Measurements from ENCODE around the gene NRAP.

The NRAP gene

GRCh38 chr10:113573368-113573767, 90.5 kb downstream of the NRAP start:
- no peak for DNase-seq (ENCODE audit: insufficient read length, low spot score)
- no peak for TF ChIP-seq CTCF (IDR thresholded peaks at IDR 0.05; ENCODE audit: insufficient read depth, missing control alignments)
- no peak for FAIRE-seq

- no peak for TF ChIP-seq CTCF (IDR thresholded peaks at IDR 0.05; ENCODE audit: insufficient read depth, missing control alignments)
- DNase-seq (ENCODE audit: insufficient read length, low spot score) (no peak), FAIRE-seq (no peak)
Measured at GRCh38 chr10:113572520-113573290, 91.1 kb downstream of the NRAP start.

GRCh38 chr10:113569576-113569975, 94.3 kb downstream of the NRAP start:
- TF ChIP-seq CTCF (IDR thresholded peaks at IDR 0.05; ENCODE audit: insufficient read depth, missing control alignments): no peak
- DNase-seq (ENCODE audit: insufficient read length, low spot score) (no peak), FAIRE-seq (no peak)

- no peak for TF ChIP-seq CTCF (IDR thresholded peaks at IDR 0.05; ENCODE audit: insufficient read depth, missing control alignments)
- DNase-seq (ENCODE audit: insufficient read length, low spot score) (no peak), FAIRE-seq (no peak)
Measured at GRCh38 chr10:113566888-113567287, 97.0 kb downstream of the NRAP start.

- no peak for TF ChIP-seq CTCF (IDR thresholded peaks at IDR 0.05; ENCODE audit: insufficient read depth, missing control alignments)
- FAIRE-seq (no peak), DNase-seq (ENCODE audit: insufficient read length, low spot score) (no peak)
Measured at GRCh38 chr10:113565364-113565763, 98.5 kb downstream of the NRAP start.

GRCh38 chr10:113563306-113564088, 100.3 kb downstream of the NRAP start:
- DNase-seq (ENCODE audit: insufficient read length, low spot score) (peak; percentile 31), FAIRE-seq (no peak)
- peak; percentile 94 for TF ChIP-seq CTCF (IDR thresholded peaks at IDR 0.05; ENCODE audit: insufficient read depth, missing control alignments)

- DNase-seq (ENCODE audit: insufficient read length, low spot score) (no peak), FAIRE-seq (no peak)
- TF ChIP-seq CTCF (IDR thresholded peaks at IDR 0.05; ENCODE audit: insufficient read depth, missing control alignments): no peak
Measured at GRCh38 chr10:113562704-113563103, 101.1 kb downstream of the NRAP start.
